ENCODE results near the gene SLC9A1.
A peak's percentile ranks its signal among the peaks of the same experiment; 100 is the strongest.

Gene SLC9A1

DNA sequence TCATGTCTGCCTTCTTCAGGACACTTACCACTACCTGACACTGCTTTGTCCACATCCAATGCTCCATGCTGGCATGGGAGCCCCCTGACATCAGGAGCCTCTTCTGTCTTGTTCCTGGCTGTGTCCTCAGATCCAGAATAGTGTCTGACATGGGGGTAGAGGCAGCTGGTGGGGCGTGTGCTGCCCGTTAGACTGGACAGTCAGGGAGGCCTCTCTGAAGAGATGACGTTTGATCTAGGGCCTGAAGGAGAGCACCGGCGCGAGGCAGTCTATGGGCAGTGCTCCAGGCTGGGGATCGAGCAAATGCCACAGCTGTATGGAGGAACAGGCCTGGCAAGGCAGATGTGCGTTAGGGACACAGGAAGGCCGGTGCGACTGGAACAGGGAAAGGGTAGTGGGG is 16.6 kb downstream of the SLC9A1 start:
- no peak overlapping the region for H2AK5ac ChIP-seq (ENCODE audit: low read length, severe bottlenecking)
- no peak overlapping the region for H3K27ac ChIP-seq (ENCODE audit: low read length, poor library complexity, severe bottlenecking)
- peaks cover 51% of the 10 kb centered on the region for H3K79me1 ChIP-seq (replicated peaks; ENCODE audit: low read length, poor library complexity, severe bottlenecking)
- H2AFZ ChIP-seq (ENCODE audit: low read depth, low read length): peak overlapping the region; percentile 46
- H3K4ac ChIP-seq (ENCODE audit: low read depth in 1 of 2, low read length in 2 of 2): peak overlapping the region; percentile 13 to 70
- no peaks in the 10 kb centered on the region for H3K9me3 ChIP-seq (ENCODE audit: control insufficient read depth, low read length)
- peak overlapping the region; percentile 27 for H4K8ac ChIP-seq (ENCODE audit: low read length)
- no peak overlapping the region for H3K4me3 ChIP-seq (ENCODE audit: insufficient read depth in 1 of 2, low read depth in 1 of 2, low read length in 2 of 2)
- peak overlapping the region in 1 of 2 experiments; percentile 92 for H3K18ac ChIP-seq (ENCODE audit: low read depth in 1 of 2, low read length in 2 of 2)
- no peak overlapping the region for H3K9ac ChIP-seq (ENCODE audit: low read length)
- peak overlapping the region in 1 of 2 experiments; percentile 80 for H3K23ac ChIP-seq (ENCODE audit: low read length in 2 of 2)
- WGBS: 98% methylated on average over 10 of the region's 10 CpGs
- peak overlapping the region in 1 of 2 experiments; percentile 89 for H2BK12ac ChIP-seq (ENCODE audit: low read length in 2 of 2)
- no peak overlapping the region for H2BK15ac ChIP-seq (ENCODE audit: low read depth, poor library complexity, severe bottlenecking)
- no peak overlapping the region for H4K91ac ChIP-seq (ENCODE audit: low read length)
- H3K14ac ChIP-seq (ENCODE audit: low read length in 2 of 2): peak overlapping the region in 1 of 2 experiments; percentile 63
- no peaks in the 10 kb centered on the region for H3K27me3 ChIP-seq (ENCODE audit: control insufficient read depth in 1 of 2, insufficient read depth in 1 of 2, low read length in 2 of 2)
- H2BK120ac ChIP-seq (ENCODE audit: low read depth, low read length): no peak overlapping the region
- H2BK5ac ChIP-seq (ENCODE audit: low read depth, low read length, poor library complexity, severe bottlenecking): no peak overlapping the region
- no peak overlapping the region for H3K4me2 ChIP-seq (ENCODE audit: low read length, poor library complexity, severe bottlenecking)
- peaks cover 8 to 11% of the 10 kb centered on the region in 2 experiments for H3K36me3 ChIP-seq (ENCODE audit: control insufficient read depth in 1 of 2, insufficient read depth in 2 of 2, low read depth in 1 of 2, low read length in 2 of 2)
- DNase-seq: no peak
- peaks cover 25% of the 10 kb centered on the region for H3K4me1 ChIP-seq (ENCODE audit: control insufficient read depth, insufficient read depth, low read depth, low read length)

DNA sequence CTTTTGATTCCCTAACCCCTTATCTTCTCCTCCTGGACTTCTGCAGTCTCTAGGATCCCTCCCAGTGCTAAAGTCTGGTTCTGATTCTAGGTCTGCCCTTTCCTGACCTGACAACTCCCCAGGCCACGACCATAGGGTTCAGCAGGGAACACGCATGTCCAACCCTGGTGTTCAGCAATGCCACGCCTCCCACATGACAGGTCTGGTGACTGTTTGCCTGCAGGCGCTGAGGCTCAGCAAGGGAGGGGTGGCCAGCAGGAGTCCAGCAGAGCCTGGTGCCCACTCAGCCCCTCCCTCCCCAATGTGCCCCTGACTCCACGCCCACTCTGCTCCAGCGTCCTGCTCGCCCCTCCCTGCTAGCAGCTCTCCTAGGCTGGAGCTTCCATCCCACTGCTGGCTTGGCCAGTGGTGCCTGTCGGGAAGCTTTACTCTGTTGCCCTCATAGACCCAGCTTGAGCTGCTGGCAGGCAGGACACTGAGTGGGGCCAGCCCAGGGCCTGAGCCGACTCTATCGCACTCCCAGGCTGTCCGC is 17.3 kb downstream of the SLC9A1 start:
- no peak overlapping the region for H3K4me3 ChIP-seq (ENCODE audit: insufficient read depth in 1 of 2, low read depth in 1 of 2, low read length in 2 of 2)
- no peaks in the 10 kb centered on the region for H3K9me3 ChIP-seq (ENCODE audit: control insufficient read depth, low read length)
- peak; percentile 50 for DNase-seq
- no peaks in the 10 kb centered on the region for H3K27me3 ChIP-seq (ENCODE audit: control insufficient read depth in 1 of 2, insufficient read depth in 1 of 2, low read length in 2 of 2)
- peaks cover 53% of the 10 kb centered on the region for H3K79me1 ChIP-seq (replicated peaks; ENCODE audit: low read length, poor library complexity, severe bottlenecking)
- peak overlapping the region; percentile 73 for H4K8ac ChIP-seq (ENCODE audit: low read length)
- no peak overlapping the region for H3K27ac ChIP-seq (ENCODE audit: low read length, poor library complexity, severe bottlenecking)
- peak overlapping the region; percentile 12 for H2BK120ac ChIP-seq (ENCODE audit: low read depth, low read length)
- H3K9ac ChIP-seq (ENCODE audit: low read length): no peak overlapping the region
- H3K4me2 ChIP-seq (ENCODE audit: low read length, poor library complexity, severe bottlenecking): no peak overlapping the region
- H4K91ac ChIP-seq (ENCODE audit: low read length): peak overlapping the region; percentile 90
- no peak overlapping the region for H2AFZ ChIP-seq (ENCODE audit: low read depth, low read length)
- peak overlapping the region; percentile 32 to 70 for H3K4ac ChIP-seq (ENCODE audit: low read depth in 1 of 2, low read length in 2 of 2)
- no peak overlapping the region for H2BK5ac ChIP-seq (ENCODE audit: low read depth, low read length, poor library complexity, severe bottlenecking)
- H3K36me3 ChIP-seq (ENCODE audit: control insufficient read depth in 1 of 2, insufficient read depth in 2 of 2, low read depth in 1 of 2, low read length in 2 of 2): peaks cover 8 to 11% of the 10 kb centered on the region in 2 experiments
- H3K18ac ChIP-seq (ENCODE audit: low read depth in 1 of 2, low read length in 2 of 2): peak overlapping the region; percentile 73 to 92
- peaks cover 25% of the 10 kb centered on the region for H3K4me1 ChIP-seq (ENCODE audit: control insufficient read depth, insufficient read depth, low read depth, low read length)
- WGBS: 58% methylated on average over 11 of the region's 11 CpGs
- H2AK5ac ChIP-seq (ENCODE audit: low read length, severe bottlenecking): no peak overlapping the region
- H2BK15ac ChIP-seq (ENCODE audit: low read depth, poor library complexity, severe bottlenecking): peak overlapping the region; percentile 87
- H3K23ac ChIP-seq (ENCODE audit: low read length in 2 of 2): no peak overlapping the region
- peak overlapping the region; percentile 14 to 89 for H2BK12ac ChIP-seq (ENCODE audit: low read length in 2 of 2)
- peak overlapping the region in 1 of 2 experiments; percentile 30 for H3K14ac ChIP-seq (ENCODE audit: low read length in 2 of 2)

DNA sequence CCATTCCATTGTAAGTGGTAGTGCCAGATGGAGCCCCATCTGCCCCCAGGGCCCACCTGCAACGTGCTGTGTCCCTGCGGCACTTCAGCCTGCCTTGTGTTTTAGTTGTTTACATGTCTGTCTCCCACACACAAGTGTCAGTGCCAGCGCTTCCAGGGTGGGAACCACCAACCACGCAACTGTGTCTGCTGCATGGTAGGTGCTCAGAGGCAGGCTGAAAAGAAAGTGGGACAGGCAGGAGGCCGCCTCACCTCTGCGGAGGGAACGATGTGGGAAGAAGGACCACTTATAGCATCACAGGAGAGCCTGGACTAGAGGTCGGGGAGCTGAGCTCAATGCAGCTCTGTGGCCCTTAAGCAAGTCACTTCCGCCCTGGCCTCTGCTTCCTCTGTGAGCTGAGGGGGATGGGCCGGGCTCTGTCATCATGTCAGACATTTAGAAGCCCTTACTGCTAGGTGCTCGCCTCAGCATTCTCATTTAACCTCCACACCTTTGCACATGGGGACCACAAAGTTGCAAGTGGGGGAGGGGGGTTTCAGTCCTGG is 17.9 kb downstream of the SLC9A1 start:
- H2AFZ ChIP-seq (ENCODE audit: low read depth, low read length): no peak overlapping the region
- H3K27ac ChIP-seq (ENCODE audit: low read length, poor library complexity, severe bottlenecking): no peak overlapping the region
- peak overlapping the region; percentile 1 to 6 for H2BK12ac ChIP-seq (ENCODE audit: low read length in 2 of 2)
- H3K9me3 ChIP-seq (ENCODE audit: control insufficient read depth, low read length): no peaks in the 10 kb centered on the region
- peak overlapping the region; percentile 32 to 90 for H3K4ac ChIP-seq (ENCODE audit: low read depth in 1 of 2, low read length in 2 of 2)
- peaks cover 22% of the 10 kb centered on the region for H3K4me1 ChIP-seq (ENCODE audit: control insufficient read depth, insufficient read depth, low read depth, low read length)
- H3K27me3 ChIP-seq (ENCODE audit: control insufficient read depth in 1 of 2, insufficient read depth in 1 of 2, low read length in 2 of 2): no peaks in the 10 kb centered on the region
- H3K18ac ChIP-seq (ENCODE audit: low read depth in 1 of 2, low read length in 2 of 2): peak overlapping the region; percentile 78 to 92
- peak overlapping the region; percentile 62 for H2BK15ac ChIP-seq (ENCODE audit: low read depth, poor library complexity, severe bottlenecking)
- no peak overlapping the region for H2BK5ac ChIP-seq (ENCODE audit: low read depth, low read length, poor library complexity, severe bottlenecking)
- H3K79me1 ChIP-seq (replicated peaks; ENCODE audit: low read length, poor library complexity, severe bottlenecking): peaks cover 51% of the 10 kb centered on the region
- no peak overlapping the region for H3K9ac ChIP-seq (ENCODE audit: low read length)
- H4K8ac ChIP-seq (ENCODE audit: low read length): peak overlapping the region; percentile 87
- peak overlapping the region; percentile 83 for H4K91ac ChIP-seq (ENCODE audit: low read length)
- peak overlapping the region; percentile 12 for H2BK120ac ChIP-seq (ENCODE audit: low read depth, low read length)
- H3K36me3 ChIP-seq (ENCODE audit: control insufficient read depth in 1 of 2, insufficient read depth in 2 of 2, low read depth in 1 of 2, low read length in 2 of 2): peaks cover 8 to 11% of the 10 kb centered on the region in 2 experiments
- H3K23ac ChIP-seq (ENCODE audit: low read length in 2 of 2): no peak overlapping the region
- DNase-seq: peak; percentile 40
- peak overlapping the region in 1 of 2 experiments; percentile 45 for H3K14ac ChIP-seq (ENCODE audit: low read length in 2 of 2)
- 53% methylated on average over 10 of the region's 11 CpGs for WGBS
- H3K4me3 ChIP-seq (ENCODE audit: insufficient read depth in 1 of 2, low read depth in 1 of 2, low read length in 2 of 2): no peak overlapping the region
- peak overlapping the region; percentile 47 for H2AK5ac ChIP-seq (ENCODE audit: low read length, severe bottlenecking)
- H3K4me2 ChIP-seq (ENCODE audit: low read length, poor library complexity, severe bottlenecking): no peak overlapping the region

DNA sequence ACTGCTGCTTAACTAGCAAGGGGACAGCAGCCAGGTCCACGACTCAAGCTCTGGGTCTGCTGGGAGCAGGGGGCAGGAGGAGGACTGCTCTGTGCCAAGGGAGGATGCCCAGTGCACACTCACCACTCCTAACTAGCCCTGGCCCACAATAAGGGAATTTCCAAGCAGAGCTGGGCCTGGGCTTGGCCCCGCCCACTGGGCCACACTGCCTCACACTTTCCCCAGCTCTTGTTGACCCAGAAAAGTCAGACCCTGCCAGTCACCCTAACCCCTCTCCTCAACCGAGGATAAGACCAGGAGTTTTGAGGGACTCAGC is 18.7 kb downstream of the SLC9A1 start:
- Histone ChIP-seq H2BK5ac (ENCODE audit: low read depth, low read length, poor library complexity, severe bottlenecking) (no peak overlapping the region), H3K9ac (ENCODE audit: low read length) (peak overlapping the region; percentile 1), H3K4me2 (ENCODE audit: low read length, poor library complexity, severe bottlenecking) (no peak overlapping the region), H2AK5ac (ENCODE audit: low read length, severe bottlenecking) (no peak overlapping the region), H4K91ac (ENCODE audit: low read length) (peak overlapping the region; percentile 34), H3K23ac (ENCODE audit: low read length in 2 of 2) (no peak overlapping the region), H3K18ac (ENCODE audit: low read depth in 1 of 2, low read length in 2 of 2) (peak overlapping the region in 1 of 2 experiments; percentile 26), H3K4me1 (ENCODE audit: control insufficient read depth, insufficient read depth, low read depth, low read length) (peaks cover 20% of the 10 kb centered on the region), H2BK120ac (ENCODE audit: low read depth, low read length) (no peak overlapping the region), H3K14ac (ENCODE audit: low read length in 2 of 2) (no peak overlapping the region), H2BK12ac (ENCODE audit: low read length in 2 of 2) (no peak overlapping the region), H3K4ac (ENCODE audit: low read depth in 1 of 2, low read length in 2 of 2) (no peak overlapping the region), H3K36me3 (ENCODE audit: control insufficient read depth in 1 of 2, insufficient read depth in 2 of 2, low read depth in 1 of 2, low read length in 2 of 2) (peaks cover 8 to 11% of the 10 kb centered on the region in 2 experiments), H3K79me1 (replicated peaks; ENCODE audit: low read length, poor library complexity, severe bottlenecking) (peaks cover 43% of the 10 kb centered on the region), H2BK15ac (ENCODE audit: low read depth, poor library complexity, severe bottlenecking) (no peak overlapping the region), H4K8ac (ENCODE audit: low read length) (no peak overlapping the region), H3K27me3 (ENCODE audit: control insufficient read depth in 1 of 2, insufficient read depth in 1 of 2, low read length in 2 of 2) (no peaks in the 10 kb centered on the region), H3K27ac (ENCODE audit: low read length, poor library complexity, severe bottlenecking) (no peak overlapping the region), H2AFZ (ENCODE audit: low read depth, low read length) (no peak overlapping the region), H3K9me3 (ENCODE audit: control insufficient read depth, low read length) (no peaks in the 10 kb centered on the region), H3K4me3 (ENCODE audit: insufficient read depth in 1 of 2, low read depth in 1 of 2, low read length in 2 of 2) (no peak overlapping the region)
- DNase-seq: no peak
- WGBS: 89% methylated on average over 3 of the region's 3 CpGs

Data from mesenchymal stem cell (in vitro differentiated cells and primary cell).